ENCODE measurements around the gene KAT7.
"Not testable (repeated sequence)": the region's sequence is repeated elsewhere in the genome, so short reads cannot be mapped to it uniquely, and the experiment has no call there.

Gene KAT7

DNA sequence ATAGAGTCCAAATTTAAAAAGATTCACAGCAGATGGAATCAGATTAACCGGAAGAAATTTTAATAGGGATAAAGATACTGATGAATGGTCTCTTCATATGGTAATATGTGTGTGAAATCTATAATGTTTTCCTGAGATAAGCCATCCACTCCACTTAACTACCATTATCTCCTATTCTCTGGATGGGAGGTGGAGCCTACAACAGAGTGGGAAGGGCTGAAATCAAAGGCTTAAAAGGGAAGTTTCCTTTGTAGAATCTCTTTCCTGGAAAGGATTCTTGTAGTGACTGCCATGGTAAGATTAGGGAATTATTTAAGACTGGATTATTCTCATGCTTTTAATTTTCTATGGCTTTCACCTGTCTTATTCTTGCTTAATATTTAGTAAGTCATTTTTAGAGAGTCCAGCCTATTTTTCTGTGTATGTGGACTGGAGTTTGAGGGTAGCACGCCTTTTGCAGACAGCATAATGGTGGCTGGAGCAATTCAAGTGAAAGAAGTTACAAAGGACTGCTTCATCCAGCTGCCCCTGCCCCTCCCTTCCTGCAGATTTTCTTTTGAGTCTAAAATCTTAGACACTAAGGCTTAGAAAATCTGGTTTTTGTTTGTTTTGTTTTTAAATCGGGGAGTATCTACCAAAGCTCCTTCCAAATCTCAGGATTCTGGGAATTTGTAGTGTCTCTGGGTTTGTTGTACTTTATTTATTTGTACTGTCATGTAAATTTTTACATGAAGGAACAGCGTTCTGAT, 26.5 kb downstream of the KAT7 start:
- no peak for DNase-seq

DNA sequence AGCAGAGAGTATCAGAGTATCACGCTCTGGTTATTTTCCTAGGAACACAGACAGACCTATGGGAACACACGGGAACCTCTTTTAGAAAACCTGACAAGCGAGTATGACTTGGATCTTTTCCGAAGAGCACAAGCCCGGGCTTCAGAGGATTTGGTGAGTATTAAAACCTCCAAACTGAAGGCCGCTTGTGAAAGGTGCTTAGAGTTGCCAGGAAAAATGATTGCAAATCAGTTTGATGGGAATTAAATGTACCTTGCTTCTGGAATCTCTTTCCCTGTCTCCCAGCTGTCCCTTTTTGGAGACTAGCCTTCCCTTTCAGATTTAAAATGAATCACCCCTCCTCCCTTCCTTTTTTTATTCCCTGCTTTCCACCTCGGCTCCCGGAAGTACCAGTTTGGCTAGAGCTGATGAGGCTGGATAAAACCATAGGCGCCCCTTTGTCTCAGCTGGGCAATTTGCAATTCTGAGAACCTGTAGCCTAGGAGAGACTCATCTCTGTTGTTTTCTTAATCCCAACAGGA, 27.3 kb downstream of the KAT7 start:
- DNase-seq: no peak

DNA sequence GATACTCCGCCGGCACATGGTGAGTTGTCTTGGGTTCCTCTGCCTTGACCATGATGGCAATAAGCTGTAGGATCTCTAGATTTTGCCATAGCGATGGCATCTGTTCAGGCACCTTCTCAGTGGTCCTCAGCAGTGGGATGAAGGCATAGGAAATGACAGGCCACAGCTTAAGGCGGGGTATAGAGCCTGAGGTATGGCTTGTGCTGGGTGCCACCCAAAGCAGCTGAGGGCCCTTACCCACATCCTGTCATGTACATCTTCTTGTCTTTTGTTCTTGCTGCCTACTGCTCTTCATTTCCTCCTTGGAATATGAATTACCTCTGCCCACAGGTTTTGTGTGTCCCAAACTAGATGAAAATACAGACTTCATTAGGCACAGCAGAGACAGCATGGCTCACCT, 29.5 kb downstream of the KAT7 start:
- no peak for DNase-seq

DNA sequence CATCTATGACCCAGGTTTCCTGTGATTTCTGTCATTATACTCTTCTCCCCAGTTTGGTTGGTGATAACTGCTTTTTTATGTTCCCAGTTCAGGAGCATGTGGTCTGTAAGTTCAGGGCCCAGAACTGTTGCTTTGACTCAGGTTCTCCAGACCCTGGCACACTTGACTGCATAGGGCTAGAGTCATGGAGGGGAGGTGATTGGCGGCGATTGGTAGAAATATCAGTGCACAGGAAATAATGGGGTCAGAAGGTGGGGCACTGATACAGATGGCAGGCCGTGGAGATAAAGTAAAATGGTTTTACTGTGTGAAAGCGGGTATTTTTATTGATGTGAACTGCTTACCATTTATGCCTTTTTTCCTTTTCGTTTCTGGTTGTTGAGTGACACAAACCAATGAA, 30.7 kb downstream of the KAT7 start:
- DNase-seq: no peak

- DNase-seq: no peak
Observed at GRCh38 chr17:49819651-49820050, 31.2 kb downstream of the KAT7 start.

DNA sequence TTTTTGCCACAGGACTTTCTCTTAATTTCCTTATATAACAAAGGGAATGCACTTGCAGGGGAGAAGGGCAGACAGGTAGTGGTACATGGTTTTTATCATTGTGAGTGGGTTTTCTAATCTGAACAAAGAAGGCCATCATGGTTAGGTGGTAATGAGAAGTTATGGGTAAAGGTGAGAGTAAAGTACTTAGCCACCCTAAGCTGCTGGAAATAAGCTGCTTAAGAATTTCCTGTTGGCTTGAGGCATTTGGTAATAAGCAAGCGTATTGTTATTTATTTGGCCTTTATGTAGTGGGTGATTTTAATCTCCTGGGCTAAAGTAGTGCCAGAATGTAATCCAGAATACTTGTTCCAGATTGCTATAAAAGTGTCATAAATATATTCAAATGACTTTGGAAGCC, 32.3 kb downstream of the KAT7 start:
- DNase-seq: no peak

DNA sequence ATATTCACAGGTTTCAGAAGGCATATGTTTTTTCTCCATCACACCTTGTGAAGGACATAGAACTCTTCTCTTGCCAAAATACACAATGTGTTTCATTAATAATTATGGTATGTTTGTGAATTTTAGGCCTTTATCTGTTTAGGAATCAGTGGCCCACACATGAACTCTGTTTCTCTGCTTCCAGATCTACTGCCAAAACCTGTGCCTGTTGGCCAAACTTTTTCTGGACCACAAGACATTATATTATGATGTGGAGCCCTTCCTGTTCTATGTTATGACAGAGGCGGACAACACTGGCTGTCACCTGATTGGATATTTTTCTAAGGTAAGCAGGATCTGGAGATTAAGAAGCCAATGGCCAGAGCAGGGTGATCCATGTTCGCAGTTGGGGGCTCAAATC, 33.0 kb downstream of the KAT7 start:
- no peak for DNase-seq

- DNase-seq: no peak
Observed at GRCh38 chr17:49821916-49822315, 33.4 kb downstream of the KAT7 start.

- no peak for DNase-seq
Observed at GRCh38 chr17:49822829-49823228, 34.3 kb downstream of the KAT7 start.

DNA sequence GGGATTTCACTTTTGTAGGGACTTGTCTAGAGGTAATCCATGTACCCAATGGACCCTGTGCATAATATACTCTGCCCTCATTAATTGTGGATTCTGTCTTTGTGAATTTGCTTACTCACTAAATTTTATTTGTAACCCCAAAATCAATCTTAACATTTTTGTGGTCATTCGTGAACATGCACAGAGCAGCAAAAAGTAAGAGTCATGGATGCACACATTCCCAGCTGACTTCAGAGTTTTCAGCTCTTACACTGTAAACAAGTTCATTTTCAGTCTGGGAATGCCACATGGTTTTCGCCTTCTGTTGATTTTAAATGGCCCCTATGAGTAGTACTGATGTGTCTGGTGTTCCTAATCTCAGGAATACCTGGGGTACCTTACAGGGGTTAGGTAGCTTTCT, 35.1 kb downstream of the KAT7 start:
- DNase-seq: no peak

DNA sequence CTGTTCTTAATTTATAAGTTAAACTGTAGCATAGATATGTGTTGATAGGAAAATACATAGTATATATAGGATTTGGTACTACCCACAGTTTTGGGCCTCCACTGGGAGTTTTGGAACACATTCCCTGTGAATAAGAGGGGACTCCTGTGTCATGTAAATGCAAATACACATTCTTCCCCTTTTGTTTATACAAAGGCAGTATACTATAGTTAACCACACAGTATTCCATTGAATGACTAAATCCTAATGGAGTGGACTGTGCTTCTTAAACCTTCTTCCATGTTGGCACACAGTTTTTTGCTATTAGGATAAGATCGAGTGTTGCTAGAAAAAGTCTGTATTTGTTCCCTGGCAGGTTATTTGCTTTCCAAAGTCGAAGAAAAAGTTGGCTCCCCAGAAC, 37.2 kb downstream of the KAT7 start:
- no peak for DNase-seq

DNA sequence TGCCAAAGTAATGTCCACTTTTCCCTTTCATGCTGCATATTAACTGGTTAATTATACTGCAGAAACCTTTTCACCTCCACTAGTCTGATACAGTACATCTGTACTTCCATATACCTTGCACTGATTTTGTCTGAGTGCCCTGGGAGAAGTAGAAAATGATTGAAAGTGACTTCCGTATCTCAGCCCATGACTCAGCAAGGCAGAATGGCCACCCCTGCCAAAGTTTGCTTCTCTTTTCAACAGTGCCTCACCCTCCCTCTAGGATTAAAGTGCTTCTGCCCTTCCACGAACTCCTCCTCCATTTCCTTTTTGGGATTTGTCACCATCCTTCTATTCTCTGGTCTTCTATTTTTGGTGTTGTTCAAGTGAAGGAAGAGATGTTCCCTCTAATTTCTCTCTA, 39.8 kb downstream of the KAT7 start:
- DNase-seq: not testable (repeated sequence)

- no peak for DNase-seq
Observed at GRCh38 chr17:49829026-49829425, 40.5 kb downstream of the KAT7 start.

DNA sequence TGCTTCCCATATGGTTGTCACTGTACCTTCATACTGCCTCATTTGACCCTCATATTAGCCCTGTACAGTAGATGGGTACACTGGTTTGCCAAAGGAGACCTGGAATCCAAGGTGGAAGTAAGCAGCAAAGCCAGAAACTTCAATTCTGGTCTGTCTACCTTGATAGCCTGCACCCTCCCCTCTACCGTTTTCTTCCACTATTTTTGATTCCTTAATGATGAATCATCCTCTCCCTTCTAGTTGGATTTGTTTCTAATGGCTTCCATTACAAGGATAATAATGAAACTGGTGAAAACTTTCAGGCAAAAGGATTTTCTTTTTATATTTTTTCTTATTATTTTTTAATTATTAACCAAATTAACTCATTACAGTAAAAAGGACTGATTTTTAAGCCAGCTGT, 42.1 kb downstream of the KAT7 start:
- no peak for DNase-seq

DNA sequence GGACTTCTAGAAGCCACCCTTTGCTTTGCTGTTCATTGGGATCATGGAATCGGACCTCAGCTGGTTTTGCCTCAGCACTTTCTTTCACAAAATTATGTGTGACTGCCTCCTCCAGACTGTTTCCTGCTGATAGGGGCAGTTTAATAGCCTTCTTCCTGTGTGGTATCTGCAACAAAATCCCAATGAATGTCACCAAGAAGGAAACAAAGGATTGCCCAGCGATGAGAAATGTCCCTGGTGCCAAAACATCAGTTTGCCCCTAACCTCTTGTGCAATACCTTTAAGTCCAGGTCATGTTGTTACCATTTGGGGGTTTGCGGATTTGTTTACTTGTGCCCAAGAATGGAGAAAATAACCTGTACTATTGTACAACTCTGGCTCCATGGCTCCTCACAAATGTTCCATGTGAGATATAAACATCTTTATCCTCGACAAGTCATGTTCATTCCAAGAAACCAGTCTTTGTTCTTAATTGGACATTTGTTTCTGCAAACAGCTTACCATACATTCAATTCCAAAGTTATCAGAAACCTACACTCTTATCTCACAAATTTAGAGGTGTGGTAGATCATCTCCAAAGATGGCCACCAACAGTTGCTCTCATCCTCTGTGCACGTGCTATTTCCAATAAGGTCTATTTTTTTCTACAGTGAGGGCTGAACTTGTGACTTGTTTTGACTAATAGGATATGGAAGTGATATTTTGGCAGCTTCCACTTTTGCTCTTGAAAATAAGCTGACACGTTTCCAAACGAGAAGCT, 44.5 kb downstream of the KAT7 start:
- DNase-seq: no peak

- no peak for DNase-seq
Observed at GRCh38 chr17:49834118-49834743, 45.8 kb downstream of the KAT7 start.

GRCh38 chr17:49835472-49835871, 47.0 kb downstream of the KAT7 start:
- no peak for DNase-seq

DNA sequence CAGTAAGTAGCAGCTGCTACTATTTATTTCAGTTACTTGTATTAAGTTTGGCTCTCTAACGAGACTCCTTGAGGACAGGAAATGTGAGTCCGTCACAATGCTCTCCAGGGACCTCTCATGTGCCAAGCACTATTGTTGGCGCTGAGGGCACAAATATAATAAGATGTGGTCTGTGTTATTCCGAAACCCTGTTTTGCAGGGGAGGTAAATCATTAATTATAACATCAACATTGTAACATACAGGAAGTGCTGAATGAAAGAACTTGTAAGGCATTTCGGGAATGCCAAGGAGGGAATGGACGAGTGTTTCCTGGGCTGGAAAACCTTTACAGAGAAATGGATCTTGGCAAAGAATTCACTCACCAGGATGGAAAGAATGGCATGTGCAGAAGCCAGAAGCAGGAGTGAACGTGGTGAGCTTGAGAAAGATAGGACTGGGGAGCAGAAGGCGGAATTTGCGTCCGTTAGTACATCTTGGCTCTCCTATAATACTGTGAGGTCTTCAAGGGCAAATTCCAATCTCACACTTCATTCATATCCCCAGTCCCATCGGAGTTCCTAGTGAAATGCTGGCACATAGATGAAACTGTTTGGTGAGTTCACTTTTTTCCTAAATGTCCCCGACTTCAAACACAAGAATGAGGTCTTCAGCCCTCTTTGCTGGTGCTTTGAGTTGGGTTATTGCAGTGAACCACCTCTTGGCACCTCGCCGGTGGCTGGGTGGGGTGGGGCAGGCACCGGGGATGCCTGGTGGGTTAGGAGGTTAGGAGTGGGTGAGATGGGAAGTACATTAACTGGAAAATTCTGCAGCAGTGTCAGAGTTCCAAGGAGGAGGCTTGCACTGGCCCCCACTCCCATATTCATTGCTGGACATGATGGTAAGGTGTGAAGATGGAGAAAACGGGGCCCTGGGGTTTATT, 47.9 kb downstream of the KAT7 start:
- DNase-seq: no peak

GRCh38 chr17:49839455-49839854, 51.0 kb downstream of the KAT7 start:
- no peak for DNase-seq

GRCh38 chr17:49841548-49841947, 53.1 kb downstream of the KAT7 start:
- DNase-seq: no peak

- no peak for DNase-seq
Observed at GRCh38 chr17:49842371-49842770, 53.9 kb downstream of the KAT7 start.

- no peak for DNase-seq
Observed at GRCh38 chr17:49842846-49843245, 54.4 kb downstream of the KAT7 start.
